GOT3 (cell line): ENCODE results near the gene DAZAP2.
A peak's percentile ranks its signal among the peaks of the same experiment; 100 is the strongest.
"Not testable (repeated sequence)": the region's sequence is repeated elsewhere in the genome, so short reads cannot be mapped to it uniquely, and the experiment has no call there.

ENCODE experiments used
- DNase-seq: peaks from one replicate; lab custom pipeline; 2025; ENCODE audit warnings: mixed read lengths; lab: John Stamatoyannopoulos, UW

DAZAP2 gene

DNA sequence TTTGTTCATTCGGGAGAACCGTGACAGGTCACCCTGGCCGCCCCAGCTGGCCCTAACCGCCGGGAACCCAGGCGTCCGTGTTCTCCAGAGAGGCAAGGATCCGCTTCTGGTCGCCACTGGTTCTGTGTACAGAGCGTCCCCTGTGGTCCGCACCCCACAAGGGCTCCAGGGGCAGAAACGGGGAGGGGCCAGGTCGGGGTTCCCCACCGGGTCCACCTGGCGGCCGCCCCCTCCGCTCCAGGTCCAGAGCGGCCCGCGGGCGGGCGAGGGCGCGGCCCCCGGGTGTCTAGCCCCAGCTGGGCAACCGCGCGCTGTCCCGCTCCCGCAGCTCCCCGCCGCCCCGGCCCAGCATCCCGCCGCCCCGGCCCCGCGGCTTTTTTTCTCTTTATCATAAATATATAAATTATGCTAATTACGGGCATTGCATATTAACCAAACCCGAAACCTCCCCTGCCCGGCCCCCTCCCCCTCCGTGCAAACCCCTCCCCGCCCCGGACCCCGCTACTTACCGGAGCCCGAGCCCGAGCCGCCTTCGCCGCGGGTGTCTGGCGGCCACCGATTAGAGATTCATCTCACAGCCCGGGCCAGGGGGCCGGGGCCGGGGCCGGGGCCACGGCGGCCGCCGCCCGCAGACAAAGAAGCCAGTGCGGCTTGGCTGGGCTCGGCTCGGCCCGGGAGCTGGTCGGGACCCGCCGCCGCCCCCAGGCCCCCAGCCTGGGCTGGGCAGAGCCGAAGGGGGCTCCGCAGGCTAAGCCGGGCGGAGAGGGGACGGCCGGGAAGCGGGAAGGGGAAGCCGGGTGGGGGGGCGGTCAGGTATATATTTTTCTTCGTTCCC lies 21.3 kb upstream of the DAZAP2 start:
- no peak for DNase-seq

GRCh38 chr12:51217968-51218606 lies 20.5 kb upstream of the DAZAP2 start, which contains the start of gene POU6F1:
POU6F1 (minus strand) TSS chr12:51218062; CDS start chr12:51206836, 11,226 bp downstream.
- DNase-seq, result peak; percentile 28

GRCh38 chr12:51218607-51219161 lies 19.9 kb upstream of the DAZAP2 start:
- DNase-seq, result no peak

GRCh38 chr12:51219322-51219721 lies 19.3 kb upstream of the DAZAP2 start:
- no peak for DNase-seq

DNA sequence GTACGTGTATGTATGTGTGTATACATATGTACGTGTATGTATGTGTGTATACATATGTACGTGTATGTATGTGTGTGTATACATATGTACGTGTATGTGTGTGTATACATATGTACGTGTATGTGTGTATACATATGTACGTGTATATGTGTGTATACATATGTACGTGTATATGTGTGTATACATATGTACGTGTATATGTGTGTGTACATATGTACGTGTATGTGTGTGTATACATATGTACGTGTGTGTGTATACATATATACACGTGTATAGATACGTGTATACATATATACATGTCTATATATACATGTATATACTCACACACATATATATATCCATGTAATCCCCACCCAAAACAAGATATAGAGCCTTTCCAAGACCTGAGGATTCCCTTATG lies 18.8 kb upstream of the DAZAP2 start:
- not testable (repeated sequence) for DNase-seq

DNA sequence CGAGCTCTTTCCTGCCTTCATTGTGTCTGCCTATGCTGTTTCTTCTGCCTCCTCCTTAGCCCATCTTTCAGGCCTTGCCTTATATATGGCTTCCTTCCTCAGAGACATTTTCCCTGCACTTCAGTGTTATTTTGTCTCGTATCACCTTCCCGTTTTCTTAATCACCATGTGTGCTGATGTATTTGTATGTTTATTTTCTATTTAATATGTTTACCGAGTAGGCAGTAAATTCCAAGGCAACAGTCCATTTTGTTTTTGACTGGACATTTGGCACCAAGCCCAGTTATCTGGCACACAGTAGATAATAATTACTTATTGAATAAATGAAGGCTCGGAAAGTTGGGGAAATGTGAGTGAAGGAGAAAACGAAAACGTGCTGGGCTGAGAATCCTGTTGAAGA lies 16.2 kb upstream of the DAZAP2 start:
- no peak for DNase-seq

DNA sequence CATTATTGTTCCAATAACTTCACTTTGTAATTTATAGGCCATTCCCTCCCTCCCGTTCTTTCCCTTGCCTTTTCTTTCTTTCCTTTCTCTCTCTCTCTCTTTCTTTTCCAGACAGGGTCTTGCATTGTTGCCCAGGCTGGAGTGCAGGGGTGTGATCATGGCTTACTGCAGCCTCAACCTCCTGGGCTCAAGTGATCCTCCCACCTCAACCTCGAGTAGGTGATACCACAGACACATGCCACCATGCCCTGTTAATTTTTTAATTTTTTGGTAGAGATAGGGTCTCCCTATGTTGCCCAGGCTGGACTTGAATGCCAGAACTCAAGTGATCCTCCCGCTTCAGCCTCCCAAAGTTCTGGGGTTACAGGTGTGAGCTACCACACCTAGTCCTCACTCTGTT lies 14.0 kb upstream of the DAZAP2 start:
- DNase-seq, result no peak

DNA sequence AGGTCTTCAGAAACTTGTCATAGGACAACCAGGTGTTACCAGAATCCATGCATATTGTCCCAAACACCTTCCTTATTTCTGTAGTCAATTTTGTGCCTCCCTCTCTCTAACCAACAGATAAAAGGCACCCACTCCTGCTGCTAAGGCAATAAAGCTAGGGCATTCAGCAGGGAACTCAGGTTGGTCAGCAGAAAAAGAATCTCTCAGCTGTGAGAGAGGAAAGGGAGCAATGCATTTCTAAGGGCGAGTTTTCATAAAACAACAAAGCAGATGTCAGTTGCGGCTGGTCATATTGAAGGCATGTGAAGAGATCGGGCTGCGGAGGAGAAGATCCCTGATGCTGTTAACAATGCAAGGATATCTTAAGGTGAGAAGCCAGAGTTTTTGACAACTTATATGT lies 13.4 kb upstream of the DAZAP2 start:
- no peak for DNase-seq

DNA sequence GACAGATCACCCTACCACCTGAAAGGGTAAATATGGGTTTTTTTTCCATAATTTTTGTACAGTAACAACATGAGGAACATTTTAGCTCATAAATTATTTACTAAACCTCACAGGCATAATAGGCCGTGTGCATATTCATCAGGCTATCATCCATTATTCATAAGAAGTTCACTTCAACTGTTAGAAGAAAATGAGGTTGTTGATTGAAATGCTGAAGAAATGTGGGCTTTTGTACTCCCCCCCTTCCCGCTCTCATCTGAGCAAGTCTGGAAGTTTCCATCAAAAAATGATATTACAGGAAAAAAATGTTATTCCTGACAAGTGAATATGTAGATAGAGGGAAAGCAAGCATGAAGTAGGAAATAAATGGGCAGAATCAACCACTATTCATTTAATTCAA lies 12.9 kb upstream of the DAZAP2 start:
- DNase-seq, result no peak

- DNase-seq, result not testable (repeated sequence)
These were observed 11.5 kb upstream of the DAZAP2 start for GRCh38 chr12:51227112-51227511.

DNA sequence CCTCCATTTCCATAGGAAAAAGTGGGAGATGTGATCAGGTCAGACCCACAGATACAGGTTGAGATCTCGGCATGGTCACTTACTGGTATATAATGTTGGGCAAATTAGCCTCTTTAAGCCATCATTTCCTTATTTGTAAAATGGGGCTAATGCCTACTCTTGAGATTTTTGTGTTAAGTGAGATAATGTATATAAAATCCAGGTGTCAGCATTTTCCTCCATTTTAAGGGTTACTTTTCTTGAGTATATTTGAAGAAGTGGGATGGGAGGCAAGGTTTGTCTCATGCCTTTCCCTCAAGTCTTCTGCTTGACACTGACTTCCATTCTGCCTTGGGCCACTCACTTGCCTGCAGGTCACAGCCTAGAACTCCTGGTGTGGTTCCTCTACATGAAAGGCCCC lies 10.7 kb upstream of the DAZAP2 start:
- DNase-seq, result no peak

- no peak for DNase-seq
These were observed 9.4 kb upstream of the DAZAP2 start for GRCh38 chr12:51229116-51229809.

DNA sequence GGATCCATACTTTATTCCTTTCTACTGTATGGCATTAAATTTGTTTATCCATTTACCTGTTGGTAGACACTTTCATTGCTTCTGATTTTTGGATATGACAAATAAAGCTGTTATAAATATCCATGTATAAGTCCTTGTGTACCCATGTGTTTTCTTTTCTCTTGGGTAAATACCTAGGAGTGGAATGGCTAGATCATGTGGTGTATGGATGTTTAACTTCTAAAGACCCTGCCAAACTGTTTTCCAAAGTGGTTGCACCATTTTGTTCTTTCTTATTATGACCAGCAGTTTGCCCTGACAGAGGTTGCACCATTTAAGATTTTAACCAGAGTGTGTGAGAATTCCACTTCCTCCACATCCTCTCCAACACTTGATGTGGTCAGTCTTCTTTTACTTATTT lies 6.0 kb upstream of the DAZAP2 start:
- no peak for DNase-seq

GRCh38 chr12:51234530-51234929 lies 4.1 kb upstream of the DAZAP2 start:
- no peak for DNase-seq

DNA sequence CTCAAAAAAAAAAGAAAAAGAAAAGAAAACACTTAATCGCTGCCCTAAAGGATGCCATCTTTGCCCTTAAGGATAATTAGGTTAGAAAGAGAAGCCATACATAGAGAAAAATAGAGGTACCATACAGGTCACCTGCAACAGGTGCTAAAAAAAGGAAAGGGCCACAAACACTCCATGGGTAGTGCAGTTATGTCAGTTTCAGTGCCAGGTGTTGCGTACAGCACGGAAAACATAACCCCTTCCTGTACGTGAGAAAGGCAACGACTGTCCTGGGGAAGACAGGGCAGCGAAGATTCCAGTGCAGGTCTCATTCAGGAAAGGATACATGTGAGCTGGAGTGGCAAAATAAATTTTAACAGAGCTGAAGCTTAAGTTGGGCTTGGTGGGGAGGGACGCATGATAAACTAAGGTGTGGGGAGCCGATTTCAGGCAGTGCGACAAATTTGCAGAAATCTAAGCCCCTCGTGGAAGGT lies 553 bp upstream of the DAZAP2 start:
- no peak for DNase-seq

DNA sequence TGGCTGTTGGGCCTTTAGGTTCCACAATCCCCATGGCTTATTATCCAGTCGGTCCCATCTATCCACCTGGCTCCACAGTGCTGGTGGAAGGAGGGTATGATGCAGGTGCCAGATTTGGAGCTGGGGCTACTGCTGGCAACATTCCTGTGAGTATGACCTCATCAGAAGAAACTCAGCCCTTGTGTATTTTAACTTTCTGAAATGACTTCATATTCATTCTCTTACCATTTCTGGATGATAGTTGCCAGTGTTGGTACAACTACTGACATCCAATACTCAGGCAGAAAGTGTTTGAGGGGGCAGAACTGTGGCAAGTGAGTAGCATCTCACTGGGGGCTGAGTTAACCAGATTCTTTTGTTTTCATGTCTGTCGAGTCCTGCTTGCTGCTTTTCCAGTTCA lies 2.3 kb downstream of the DAZAP2 start:
- no peak for DNase-seq

DNA sequence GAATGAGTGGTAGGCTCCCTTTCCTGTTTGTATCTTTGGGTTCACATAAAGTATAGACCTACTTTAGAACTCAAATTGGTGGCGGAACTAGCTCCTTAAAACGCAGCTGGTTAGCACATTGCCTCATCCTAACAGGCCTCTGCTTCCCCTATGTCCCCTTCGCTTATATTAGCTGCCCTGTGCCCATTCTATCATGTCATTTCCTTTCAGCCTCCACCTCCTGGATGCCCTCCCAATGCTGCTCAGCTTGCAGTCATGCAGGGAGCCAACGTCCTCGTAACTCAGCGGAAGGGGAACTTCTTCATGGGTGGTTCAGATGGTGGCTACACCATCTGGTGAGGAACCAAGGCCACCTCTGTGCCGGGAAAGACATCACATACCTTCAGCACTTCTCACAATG lies 3.5 kb downstream of the DAZAP2 start:
- no peak for DNase-seq

DNA sequence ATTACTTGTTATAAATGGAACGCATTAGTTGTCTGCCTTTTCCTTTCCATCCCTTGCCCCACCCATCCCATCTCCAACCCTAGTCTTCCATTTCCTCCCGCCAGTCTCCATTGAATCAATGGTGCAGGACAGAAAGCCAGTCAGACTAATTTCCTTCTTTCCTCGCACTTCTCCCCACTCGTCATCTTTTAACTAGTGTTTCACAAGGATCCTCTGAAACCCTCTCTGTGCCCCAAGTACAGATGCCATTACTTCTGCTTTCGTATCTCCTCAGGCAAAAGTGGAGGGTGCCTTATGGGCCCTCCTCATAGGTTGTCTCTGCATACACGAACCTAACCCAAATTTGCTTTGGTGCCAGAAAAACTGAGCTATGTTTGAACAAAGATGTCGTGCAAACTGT lies 4.2 kb downstream of the DAZAP2 start:
- DNase-seq, result no peak

- no peak for DNase-seq
These were observed 5.6 kb downstream of the DAZAP2 start for GRCh38 chr12:51244269-51244668.

GRCh38 chr12:51245476-51246253 lies 7.0 kb downstream of the DAZAP2 start:
- no peak for DNase-seq

GRCh38 chr12:51246254-51246853 lies 7.7 kb downstream of the DAZAP2 start:
- DNase-seq, result no peak
